OCI-LY7 (cell line): Measurements from ENCODE around the gene PAAF1. TPM values are rescaled to one million over a fixed set of nuclear protein-coding genes. Genes with fewer than 3 reads are reported as not detected.
"Not testable (repeated sequence)": the region's sequence is repeated elsewhere in the genome, so short reads cannot be mapped to it uniquely, and the experiment has no call there.

Experiments
- BruUV-seq: library from RNA; stranded (reverse); fragments of 400-500 nt; replicated peaks from 2 replicates; lab custom pipeline; 2021; lab: Mats Ljungman, UMichigan
- CTCF ChIA-PET: fragments of 300-600 bp; sonication (Branson Sonifier 250); formaldehyde crosslinking; loops from one replicate; lab custom pipeline; 2022; ENCODE audit warnings: antibody characterized with exemption; ENCODE audit not compliant: unreplicated experiment; lab: Charles Lee
- POLR2A ChIA-PET: fragments of 300-600 bp; sonication (Branson Sonifier 250); formaldehyde crosslinking; loops from one replicate; lab custom pipeline; 2022; ENCODE audit warnings: antibody characterized with exemption; lab: Charles Lee
- DNase-seq: peaks from one replicate; pipeline ENCODE4 v3.0.0-alpha.2; 2015; ENCODE audit warnings: low spot score
- H2AFZ ChIP-seq: fragments of 200-600 bp; sonication (generic), shearing (Covaris generic); 2 replicates; pipeline ENCODE4 v1.6.1; 2014; ENCODE audit warnings: mild to moderate bottlenecking, antibody characterized with exemption, low read length, moderate library complexity
- H3K27ac ChIP-seq: fragments of 200-600 bp; sonication (generic); 2 replicates; pipeline ENCODE4 v1.5.1; 2014; ENCODE audit warnings: mixed run types, low read depth, mild to moderate bottlenecking, moderate library complexity, low read length, inconsistent platforms; ENCODE audit not compliant: poor library complexity, severe bottlenecking
- H3K36me3 ChIP-seq: fragments of 200-600 bp; sonication (generic); 2 replicates; pipeline ENCODE4 v1.6.1; 2014; ENCODE audit warnings: mild to moderate bottlenecking, antibody characterized with exemption, low read length, moderate library complexity, mixed read lengths; ENCODE audit not compliant: insufficient read depth
- H3K4me1 ChIP-seq: fragments of 200-600 bp; sonication (generic); 2 replicates; pipeline ENCODE4 v1.5.1; 2014; ENCODE audit warnings: mild to moderate bottlenecking, low read length; ENCODE audit not compliant: insufficient read depth, poor library complexity, severe bottlenecking
- H3K4me2 ChIP-seq: fragments of 200-600 bp; sonication (generic); 2 replicates; pipeline ENCODE4 v1.6.1; 2014; ENCODE audit warnings: mild to moderate bottlenecking, low read length
- H3K4me3 ChIP-seq: fragments of 200-600 bp; sonication (generic); 2 replicates; pipeline ENCODE4 v1.5.1; 2014; ENCODE audit warnings: mild to moderate bottlenecking, low read depth, low read length; ENCODE audit not compliant: poor library complexity, severe bottlenecking
- H3K79me2 ChIP-seq: fragments of 200-600 bp; sonication (generic); 2 replicates; pipeline ENCODE4 v1.6.1; 2016; ENCODE audit warnings: low read depth, mild to moderate bottlenecking, low read length, moderate library complexity, mixed read lengths; ENCODE audit not compliant: insufficient read depth
- H3K9me2 ChIP-seq: fragments of 200-600 bp; sonication (generic); 2 replicates; pipeline ENCODE4 v1.6.1; 2016; ENCODE audit warnings: mild to moderate bottlenecking, low read length, mixed read lengths; ENCODE audit not compliant: insufficient read depth
- H3K9me3 ChIP-seq: fragments of 200-600 bp; sonication (generic); 2 replicates; pipeline ENCODE4 v1.6.1; 2014; ENCODE audit warnings: mild to moderate bottlenecking, mixed run types, low read length, mixed read lengths
- H4K20me1 ChIP-seq: fragments of 200-600 bp; sonication (generic); 2 replicates; pipeline ENCODE4 v1.6.1; 2014; ENCODE audit warnings: mild to moderate bottlenecking, antibody characterized with exemption, low read length, moderate library complexity, mixed read lengths; ENCODE audit not compliant: insufficient read depth
- CTCF ChIP-seq: fragments of 200-600 bp; sonication (generic); conservative IDR thresholded peaks from 2 replicates; pipeline ENCODE4 v1.5.1; 2014; ENCODE audit warnings: mild to moderate bottlenecking, antibody characterized with exemption, low read length, moderate library complexity, mixed read lengths
- EZH2phosphoT487 ChIP-seq: fragments of 200-600 bp; sonication (generic); IDR thresholded peaks from 2 replicates; pipeline ENCODE4 v1.6.1; 2018; ENCODE audit warnings: low read depth, borderline replicate concordance, mild to moderate bottlenecking, mixed run types, antibody characterized with exemption, low read length, moderate library complexity, mixed read lengths
- intact Hi-C: fragments of 100-400 bp; cut with micrococcal nuclease; formaldehyde crosslinking; loops from one replicate; pipeline ENCODE4 v1.10.0; 2022; ENCODE audit not compliant: unreplicated experiment
- total RNA-seq, 2 experiments: library from RNA; depleted of rRNA in 1 of 2; stranded (reverse); fragments of >200 nt in 1 of 2; shearing (Covaris generic) in 1 of 2; gene quantifications; 2 replicates each; pipeline ENCODE4 v1.2.3, GENCODE V29; 2014 to 2022

PAAF1 gene
- total RNA-seq, 2 experiments from 2014 or later, result 11.2 to 35.0 TPM

- no peak overlapping the region for H2AFZ ChIP-seq
- TF ChIP-seq CTCF, result no peak
- no peak for TF ChIP-seq EZH2phosphoT487
- ChIA-PET POLR2A (no interaction called here), CTCF (no interaction called here)
- H3K9me2 ChIP-seq, result no peaks in the 10 kb centered on the region
- no TSS peak for BruUV-seq
- no peak for DNase-seq
- H4K20me1 ChIP-seq, result no peaks in the 10 kb centered on the region
- H3K79me2 ChIP-seq, result no peaks in the 10 kb centered on the region
- intact Hi-C loops, result loop anchor here (5.0 kb wide), 1 partner anchor 305 kb away; no protein-coding TSS in a partner anchor
- H3K27ac ChIP-seq, result no peak overlapping the region
- no peaks in the 10 kb centered on the region for H3K9me3 ChIP-seq
- peaks cover 41% of the 10 kb centered on the region for H3K36me3 ChIP-seq
- no peaks in the 10 kb centered on the region for H3K4me1 ChIP-seq
- H3K4me3 ChIP-seq, result no peak overlapping the region
- no peak overlapping the region for H3K4me2 ChIP-seq
These were observed 55.2 kb downstream of the PAAF1 start for GRCh38 chr11:73931951-73932350.

GRCh38 chr11:73932781-73933180 is 56.0 kb downstream of the PAAF1 start:
- H4K20me1 ChIP-seq, result no peaks in the 10 kb centered on the region
- ChIA-PET POLR2A (no interaction called here), CTCF (no interaction called here)
- no peaks in the 10 kb centered on the region for H3K79me2 ChIP-seq
- no TSS peak for BruUV-seq
- intact Hi-C loops, result loop anchor here (5.0 kb wide), 1 partner anchor 305 kb away; no protein-coding TSS in a partner anchor
- peaks cover 33% of the 10 kb centered on the region for H3K36me3 ChIP-seq
- no peaks in the 10 kb centered on the region for H3K9me2 ChIP-seq
- TF ChIP-seq EZH2phosphoT487 (no peak), CTCF (no peak)
- DNase-seq, result no peak
- no peak overlapping the region for H3K4me2 ChIP-seq
- no peaks in the 10 kb centered on the region for H3K9me3 ChIP-seq
- H3K27ac ChIP-seq, result no peak overlapping the region
- no peaks in the 10 kb centered on the region for H3K4me1 ChIP-seq
- no peak overlapping the region for H3K4me3 ChIP-seq
- no peak overlapping the region for H2AFZ ChIP-seq

- BruUV-seq, DNase-seq, CTCF ChIA-PET, H3K4me3 ChIP-seq, H3K9me2 ChIP-seq, H3K4me1 ChIP-seq, H4K20me1 ChIP-seq, H2AFZ ChIP-seq, H3K79me2 ChIP-seq, intact Hi-C loops, H3K27ac ChIP-seq, H3K4me2 ChIP-seq, H3K9me3 ChIP-seq: not testable (repeated sequence)
- POLR2A ChIA-PET, result interaction anchor here (0.7 kb wide), 1 partner anchor 386 kb away, joined by 3 read pairs; no protein-coding TSS in a partner anchor
- peaks cover 18% of the 10 kb centered on the region for H3K36me3 ChIP-seq
These were observed 59.2 kb downstream of the PAAF1 start for GRCh38 chr11:73936047-73936446.
